ENCODE measurements around the gene OR13C2.
"Not testable (repeated sequence)": the region's sequence is repeated elsewhere in the genome, so short reads cannot be mapped to it uniquely, and the experiment has no call there.

The OR13C2 gene

GRCh38 chr9:104605527-104605926, at the start of gene OR13C2:
TSS of gene OR13C2 (minus strand) at chr9:104605627. CDS start at chr9:104605627, 0 bp downstream.
- DNase-seq (ENCODE audit: low spot score): not testable (repeated sequence)

- no peak for DNase-seq (ENCODE audit: low spot score)
These were observed 30.0 kb upstream of the OR13C2 start for GRCh38 chr9:104635456-104635855.

- DNase-seq (ENCODE audit: low spot score): no peak
These were observed 28.6 kb upstream of the OR13C2 start for GRCh38 chr9:104633976-104634520.

GRCh38 chr9:104625964-104626363, 20.5 kb upstream of the OR13C2 start:
- DNase-seq (ENCODE audit: low spot score): not testable (repeated sequence)

GRCh38 chr9:104618104-104618503, 12.7 kb upstream of the OR13C2 start, which contains the start of gene OR13C9:
TSS of gene OR13C9 (minus strand) at chr9:104618204. CDS start at chr9:104618204, 0 bp downstream.
- no peak for DNase-seq (ENCODE audit: low spot score)

- no peak for DNase-seq (ENCODE audit: low spot score)
These were observed 12.0 kb upstream of the OR13C2 start for GRCh38 chr9:104617418-104617817.

- no peak for DNase-seq (ENCODE audit: low spot score)
These were observed 5.8 kb upstream of the OR13C2 start for GRCh38 chr9:104611213-104611612.

GRCh38 chr9:104608336-104608735, 2.9 kb upstream of the OR13C2 start:
- DNase-seq (ENCODE audit: low spot score): no peak

- DNase-seq (ENCODE audit: low spot score): no peak
These were observed 725 bp upstream of the OR13C2 start for GRCh38 chr9:104606152-104606551.

- DNase-seq (ENCODE audit: low spot score): no peak
These were observed 626 bp downstream of the OR13C2 start for GRCh38 chr9:104604801-104605200.

GRCh38 chr9:104599313-104599712, 6.1 kb downstream of the OR13C2 start, which contains the start of gene OR13C5:
TSS of gene OR13C5 (minus strand) at chr9:104599413. CDS start at chr9:104599413, 0 bp downstream.
- not testable (repeated sequence) for DNase-seq (ENCODE audit: low spot score)

- not testable (repeated sequence) for DNase-seq (ENCODE audit: low spot score)
These were observed 6.7 kb downstream of the OR13C2 start for GRCh38 chr9:104598749-104599148.

GRCh38 chr9:104589626-104590025, 15.8 kb downstream of the OR13C2 start:
- no peak for DNase-seq (ENCODE audit: low spot score)

- no peak for DNase-seq (ENCODE audit: low spot score)
These were observed 18.8 kb downstream of the OR13C2 start for GRCh38 chr9:104586496-104587180.

GRCh38 chr9:104580562-104580961, 24.9 kb downstream of the OR13C2 start:
- DNase-seq (ENCODE audit: low spot score): no peak

GRCh38 chr9:104577263-104577662, 28.2 kb downstream of the OR13C2 start:
- no peak for DNase-seq (ENCODE audit: low spot score)

- no peak for DNase-seq (ENCODE audit: low spot score)
These were observed 30.0 kb downstream of the OR13C2 start for GRCh38 chr9:104575456-104575855.

- no peak for DNase-seq (ENCODE audit: low spot score)
These were observed 32.8 kb downstream of the OR13C2 start for GRCh38 chr9:104572612-104573011.

- DNase-seq (ENCODE audit: low spot score): no peak
These were observed 36.6 kb downstream of the OR13C2 start, which contains the start of gene OR13C8 for GRCh38 chr9:104568868-104569267. TSS of gene OR13C8 (plus strand) at chr9:104569168. CDS start at chr9:104569168, 0 bp downstream.

- no peak for DNase-seq (ENCODE audit: low spot score)
These were observed 41.1 kb downstream of the OR13C2 start for GRCh38 chr9:104564358-104564757.

GRCh38 chr9:104556830-104557634, 48.4 kb downstream of the OR13C2 start:
- DNase-seq (ENCODE audit: low spot score): peak; percentile 53

- DNase-seq (ENCODE audit: low spot score): no peak
These were observed 49.9 kb downstream of the OR13C2 start for GRCh38 chr9:104555521-104555920.
